Measurements from ENCODE around the gene MICAL3. TPM values are rescaled to one million over a fixed set of nuclear protein-coding genes. Genes with fewer than 3 reads are reported as not detected.
A peak's percentile ranks its signal among the peaks of the same experiment; 100 is the strongest.
"Not testable (repeated sequence)": the region's sequence is repeated elsewhere in the genome, so short reads cannot be mapped to it uniquely, and the experiment has no call there.

MICAL3 gene
- polyA plus RNA-seq, 5 donors: 40.9 to 64.0 (median 52.8) TPM

DNA sequence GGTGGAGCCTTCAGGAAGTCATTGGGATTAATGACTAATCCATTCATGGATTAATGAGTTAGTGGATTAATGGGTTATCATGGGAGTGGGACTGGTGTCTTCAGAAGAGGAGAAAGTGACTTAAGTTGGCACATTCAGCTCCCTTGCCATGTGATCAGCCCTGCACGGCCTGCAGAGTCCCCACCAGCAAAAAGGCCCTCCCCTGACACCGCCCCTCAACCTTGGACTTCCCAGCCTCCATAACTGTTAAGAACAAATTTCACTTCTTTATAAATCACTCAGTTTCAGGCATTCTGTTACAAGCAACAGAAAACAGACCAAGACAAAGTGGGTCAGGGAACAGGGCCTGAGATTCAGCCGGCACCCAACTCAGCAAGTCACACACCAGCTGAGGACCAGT lies 85.3 kb downstream of the MICAL3 start:
- DNase-seq: no peak

DNA sequence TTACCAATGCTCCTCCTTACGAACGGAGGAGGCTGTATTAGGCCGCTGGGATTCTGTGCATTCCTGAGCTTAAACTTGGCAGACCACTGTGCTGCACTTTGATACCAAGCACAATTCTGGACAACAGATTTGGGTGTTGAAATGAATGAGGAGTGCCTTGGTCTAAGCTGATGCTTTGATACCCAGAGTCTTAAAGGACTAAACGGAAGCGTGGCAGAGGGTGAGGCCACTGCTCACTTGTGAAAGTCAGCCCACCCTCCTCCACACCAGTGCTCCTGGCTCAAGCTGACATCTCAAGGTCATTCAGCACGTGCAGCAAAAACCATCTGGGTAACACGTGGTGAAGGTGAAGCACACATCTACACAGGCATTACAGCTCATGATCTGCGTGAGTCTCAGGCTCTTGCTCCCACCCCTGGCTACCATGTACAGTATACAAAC lies 85.9 kb downstream of the MICAL3 start:
- no peak for DNase-seq

GRCh38 chr22:17932457-17932856 lies 91.9 kb downstream of the MICAL3 start:
- not testable (repeated sequence) for DNase-seq

GRCh38 chr22:17931400-17931825 lies 92.9 kb downstream of the MICAL3 start:
- DNase-seq: no peak

- no peak for DNase-seq
Observed at GRCh38 chr22:17930455-17931313, 93.7 kb downstream of the MICAL3 start.

DNA sequence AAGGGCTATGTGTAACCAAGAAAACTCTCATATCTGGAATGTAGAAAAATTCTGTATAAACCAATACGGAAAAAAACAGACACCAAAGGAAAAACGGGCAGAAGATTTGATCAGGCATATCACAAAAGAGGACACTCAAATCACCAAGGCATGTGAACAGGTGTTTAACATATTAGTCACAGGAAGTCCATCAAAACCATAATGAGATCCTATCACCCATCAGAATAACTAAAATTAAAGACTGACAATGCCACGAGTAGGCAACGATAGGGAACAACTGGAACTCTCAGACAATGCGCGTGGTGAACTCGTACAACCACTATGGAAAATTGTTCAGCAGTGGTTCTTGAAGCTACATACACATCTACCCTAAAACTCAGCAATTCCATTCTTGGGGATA lies 94.5 kb downstream of the MICAL3 start:
- no peak for DNase-seq

DNA sequence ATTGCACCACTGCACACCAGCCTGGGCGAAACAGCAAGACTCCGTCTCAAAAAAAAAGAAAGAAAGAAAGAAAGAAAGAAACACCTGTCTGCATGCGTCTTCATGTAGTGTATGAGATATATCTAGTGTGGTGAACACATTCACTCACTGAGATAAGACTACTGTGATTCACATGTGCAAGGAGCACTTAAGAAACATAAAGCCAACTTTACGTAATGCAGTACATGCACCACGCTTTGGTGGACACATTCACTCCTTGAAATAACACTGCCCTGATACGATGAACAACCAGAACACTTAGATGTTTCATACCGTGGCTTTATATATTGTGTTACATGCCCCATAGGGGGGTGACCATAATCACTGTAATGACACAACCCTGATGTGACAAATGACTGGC lies 96.0 kb downstream of the MICAL3 start:
- DNase-seq: no peak

DNA sequence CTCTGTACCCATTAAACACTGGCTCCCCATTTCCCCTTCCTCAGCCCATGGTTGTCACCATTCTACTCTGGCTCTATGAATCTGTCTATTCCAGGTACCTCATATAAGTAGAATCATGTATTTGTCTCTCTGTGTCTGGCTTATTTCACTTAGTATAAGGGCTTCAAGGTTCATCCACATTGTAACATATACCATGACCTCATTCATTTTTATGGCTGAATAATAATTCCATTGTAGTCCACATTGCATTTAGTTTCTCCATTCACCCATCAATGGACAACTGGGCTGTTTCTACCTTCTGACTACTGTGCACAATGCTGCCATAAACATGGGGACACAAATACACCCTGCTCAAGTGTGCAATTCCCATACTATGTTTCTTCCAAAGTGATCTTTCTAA lies 97.3 kb downstream of the MICAL3 start:
- DNase-seq: no peak

DNA sequence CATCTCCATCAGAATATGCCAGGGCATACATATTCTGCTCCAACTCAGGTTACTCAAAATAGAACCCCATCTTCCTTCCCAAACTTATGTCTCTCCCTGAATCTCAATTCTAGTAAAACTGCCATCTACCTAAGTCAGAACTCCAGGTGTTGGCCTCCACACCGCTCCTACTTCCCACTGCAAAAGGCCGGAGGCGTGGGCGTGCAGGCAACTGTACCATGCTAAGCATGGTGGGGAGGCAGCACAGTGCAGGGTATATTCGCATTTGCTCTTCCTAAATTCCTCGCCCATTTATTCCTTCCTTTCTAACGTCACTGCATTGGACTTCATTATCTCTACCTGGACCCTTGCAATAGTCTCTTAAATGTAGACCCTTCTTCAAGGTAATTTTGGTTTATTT lies 97.8 kb downstream of the MICAL3 start:
- no peak for DNase-seq

- peak in 1 of 2 donors; percentile 37 for DNase-seq
Observed at GRCh38 chr22:17925431-17925841, 98.9 kb downstream of the MICAL3 start.

- no peak for DNase-seq
Observed at GRCh38 chr22:17924735-17925364, 99.5 kb downstream of the MICAL3 start.

GRCh38 chr22:17924076-17924475 lies 100.3 kb downstream of the MICAL3 start:
- no peak for DNase-seq

- DNase-seq: no peak
Observed at GRCh38 chr22:17922925-17923903, 101.1 kb downstream of the MICAL3 start.

GRCh38 chr22:17921871-17922821 lies 102.2 kb downstream of the MICAL3 start:
- no peak for DNase-seq

GRCh38 chr22:17920992-17921650 lies 103.2 kb downstream of the MICAL3 start:
- DNase-seq: no peak

DNA sequence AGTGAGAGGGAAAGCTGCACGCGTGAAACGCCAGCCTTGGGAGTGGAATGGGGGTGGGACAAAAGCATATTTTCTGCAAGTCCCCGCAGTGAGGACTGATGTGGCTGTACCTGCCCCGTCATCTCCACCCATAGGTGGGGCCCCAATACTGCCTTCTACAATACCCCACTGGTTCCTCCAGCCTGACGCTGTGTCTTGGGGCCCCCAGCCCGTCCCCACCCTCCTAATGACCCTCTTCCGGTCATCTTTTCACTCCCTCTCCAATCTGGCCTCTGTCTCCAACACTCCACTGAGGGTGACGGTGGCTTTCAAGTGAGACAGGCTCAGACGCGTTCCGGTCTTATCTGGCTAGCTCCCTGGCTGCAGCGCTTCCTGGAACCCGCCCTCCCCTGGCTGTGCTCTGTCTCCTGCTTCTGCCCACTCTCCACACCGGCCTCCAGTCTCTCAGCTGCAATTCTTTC lies 104.2 kb downstream of the MICAL3 start:
- peak; percentile 87 for DNase-seq

DNA sequence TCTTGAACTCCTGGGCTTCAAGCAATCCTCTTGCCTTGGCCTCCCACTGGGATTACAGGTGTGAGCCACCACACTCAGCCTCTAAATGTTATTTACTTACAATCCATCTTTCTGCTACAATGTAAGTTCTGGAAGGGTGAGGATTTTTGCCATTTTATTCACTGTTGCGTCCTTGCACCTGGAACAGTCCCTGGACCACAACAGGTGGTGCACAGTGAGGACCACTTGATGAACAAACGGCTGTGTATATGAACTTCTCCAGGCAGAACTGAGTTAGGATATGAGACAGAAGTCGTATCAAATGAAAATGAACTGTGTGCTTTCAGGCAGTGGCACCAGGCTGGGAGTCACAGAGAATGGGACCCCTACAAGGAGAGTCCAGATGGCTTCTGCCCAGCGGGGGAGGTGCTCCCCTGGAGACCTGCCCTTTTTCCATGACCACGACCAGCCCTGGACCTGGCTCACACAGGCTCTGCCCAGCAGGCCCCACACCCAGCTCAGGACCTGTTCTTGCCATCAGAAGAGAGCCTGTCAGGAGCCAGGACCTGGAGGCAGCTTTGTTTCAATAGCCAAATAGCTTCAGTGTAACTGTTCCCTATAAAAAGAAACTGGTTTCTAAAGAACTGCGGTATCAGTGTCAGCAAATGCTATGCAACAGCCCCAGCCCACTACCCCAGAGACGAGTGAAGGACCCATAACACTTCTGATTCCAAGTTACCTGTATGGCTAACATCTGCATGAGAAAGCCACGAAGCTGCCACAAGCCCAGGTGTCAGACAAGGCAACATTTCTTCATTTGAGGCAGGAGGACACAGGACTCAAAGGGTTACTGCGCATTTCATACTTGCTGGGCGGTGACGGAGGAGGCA lies 104.9 kb downstream of the MICAL3 start:
- no peak for DNase-seq

DNA sequence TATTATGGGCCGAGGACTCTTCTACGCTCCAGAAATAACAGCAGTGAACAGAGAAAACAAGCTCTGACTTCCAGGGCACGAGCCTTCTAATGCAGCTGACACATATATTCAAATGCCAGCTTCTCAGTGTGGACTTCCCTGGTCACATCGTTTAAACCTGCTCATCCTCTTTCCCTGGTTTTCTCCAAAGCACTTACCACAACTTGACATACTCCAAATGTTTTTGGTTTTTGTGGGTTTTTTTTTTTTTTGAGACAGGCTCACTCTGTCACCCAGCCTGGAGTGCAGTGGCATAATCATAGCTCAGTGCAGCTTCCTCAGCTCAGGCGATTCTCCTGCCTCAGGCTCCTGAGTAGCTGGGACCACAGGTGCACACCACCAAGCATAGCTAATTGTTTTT lies 105.5 kb downstream of the MICAL3 start:
- DNase-seq: no peak

DNA sequence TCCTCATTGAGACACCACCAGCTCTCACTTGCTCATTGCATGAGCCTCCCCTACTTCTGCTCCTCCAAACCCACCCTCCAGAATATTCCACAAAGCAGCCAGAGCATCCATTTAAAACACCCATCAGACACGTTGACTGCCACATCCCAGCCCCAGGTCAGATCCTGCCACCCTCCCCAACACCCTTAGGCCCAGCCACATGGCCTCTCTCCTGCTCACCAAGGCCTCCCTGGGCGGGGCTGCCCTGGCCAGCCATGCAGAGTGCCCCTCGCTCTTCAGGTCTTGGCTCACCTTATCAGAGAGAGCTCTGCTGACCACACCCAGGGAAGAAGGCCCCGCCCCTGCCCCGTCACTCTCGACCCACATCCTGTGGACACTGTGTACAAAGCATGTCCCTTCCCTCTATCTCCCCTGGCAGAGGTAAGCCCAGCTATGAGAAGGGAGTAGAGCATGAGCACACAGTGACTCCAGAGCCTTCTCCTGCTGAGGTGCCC lies 106.8 kb downstream of the MICAL3 start:
- no peak for DNase-seq

Measured in right lung (tissue), 5 donors.